Keratinocyte (primary cell): ENCODE data around the gene MACIR.

Source experiments
- CTCF ChIP-seq, 3 experiments: IDR thresholded peaks in 1 of 3; conservative IDR thresholded peaks in 1 of 3; optimal IDR thresholded peaks in 1 of 3; 2 replicates in 2 of 3; 3 replicates in 1 of 3; pipeline versions ENCODE3 to v1.5.1; 2011; ENCODE audit warnings: low read length in 3 of 3, mild to moderate bottlenecking in 3 of 3, moderate library complexity in 2 of 3, control low read depth in 1 of 3, inconsistent platforms in 1 of 3; ENCODE audit not compliant: insufficient read depth in 2 of 3; ENCODE audit errors: extremely low read depth in 1 of 3
- EZH2 ChIP-seq: IDR thresholded peaks from one replicate; pipeline ENCODE4 v1.6.1; 2012; ENCODE audit warnings: inconsistent platforms, mild to moderate bottlenecking, low read length, moderate library complexity

- TF ChIP-seq EZH2 (no peak), CTCF (optimal IDR thresholded peaks at IDR 0.05 in 1 of 3, IDR thresholded peaks at IDR 0.05 in 1 of 3, conservative IDR thresholded peaks at IDR 0.05 in 1 of 3; ENCODE audit: extremely low read depth in 1 of 3, insufficient read depth in 2 of 3, low read length in 3 of 3) (no peak)
These were observed 3.9 kb downstream of the MACIR start for GRCh38 chr5:103262422-103262871.
